ENCODE data around the gene CCDC154. TPM values are rescaled to one million over a fixed set of nuclear protein-coding genes. Genes with fewer than 3 reads are reported as not detected.

Gene CCDC154
- total RNA-seq, 1 donor from 2014 or later, result not detected

GRCh38 chr16:1451702-1452392, 7.5 kb upstream of the CCDC154 start:
- Histone ChIP-seq H3K79me2 (ENCODE audit: low read depth) (no peaks in the 10 kb centered on the region), H3K9me3 (ENCODE audit: low read depth) (no peaks in the 10 kb centered on the region), H3F3A (ENCODE audit: low read depth) (no peaks in the 10 kb centered on the region), H3K27ac (no peak overlapping the region), H2AFZ (replicated peaks) (no peak overlapping the region), H3K9ac (no peak overlapping the region), H3K4me3 (no peak overlapping the region), H3K36me3 (no peaks in the 10 kb centered on the region), H3K27me3 (no peaks in the 10 kb centered on the region), H3K4me1 (no peaks in the 10 kb centered on the region), H3K4me2 (no peak overlapping the region), H4K20me1 (ENCODE audit: low read depth) (no peaks in the 10 kb centered on the region)
- no peaks in the 10 kb centered on the region for H3K4me1 Mint-ChIP-seq
- no peak overlapping the region for H3K4me3 Mint-ChIP-seq
- peaks cover 3% of the 10 kb centered on the region for H3K27me3 Mint-ChIP-seq (ENCODE audit: insufficient read depth, low read depth)
- H3K27ac Mint-ChIP-seq, result peak overlapping the region; percentile 87
- no peak for DNase-seq (ENCODE audit: low spot score)
- TF ChIP-seq EZH2 (IDR thresholded peaks at IDR 0.05), result no peak
- no peak for TF ChIP-seq EZH2phosphoT487 (IDR thresholded peaks at IDR 0.05)
- no peak for TF ChIP-seq CTCF (IDR thresholded peaks at IDR 0.05)
- peaks cover 6% of the 10 kb centered on the region for H3K36me3 Mint-ChIP-seq
- H3K9me3 Mint-ChIP-seq, result no peaks in the 10 kb centered on the region

- Histone ChIP-seq H3K4me1 (no peaks in the 10 kb centered on the region), H3K4me3 (no peak overlapping the region), H4K20me1 (ENCODE audit: low read depth) (no peaks in the 10 kb centered on the region), H3K9me3 (ENCODE audit: low read depth) (no peaks in the 10 kb centered on the region), H3F3A (ENCODE audit: low read depth) (no peaks in the 10 kb centered on the region), H3K79me2 (ENCODE audit: low read depth) (no peaks in the 10 kb centered on the region), H3K27ac (no peak overlapping the region), H2AFZ (replicated peaks) (no peak overlapping the region), H3K9ac (no peak overlapping the region), H3K4me2 (no peak overlapping the region), H3K36me3 (no peaks in the 10 kb centered on the region), H3K27me3 (no peaks in the 10 kb centered on the region)
- H3K4me3 Mint-ChIP-seq, result no peak overlapping the region
- no peak overlapping the region for H3K27ac Mint-ChIP-seq
- H3K27me3 Mint-ChIP-seq (ENCODE audit: insufficient read depth, low read depth), result peaks cover 3% of the 10 kb centered on the region
- no peak for TF ChIP-seq EZH2 (IDR thresholded peaks at IDR 0.05)
- no peak for TF ChIP-seq EZH2phosphoT487 (IDR thresholded peaks at IDR 0.05)
- TF ChIP-seq CTCF (IDR thresholded peaks at IDR 0.05), result no peak
- H3K9me3 Mint-ChIP-seq, result no peaks in the 10 kb centered on the region
- no peak for DNase-seq (ENCODE audit: low spot score)
- peaks cover 6% of the 10 kb centered on the region for H3K36me3 Mint-ChIP-seq
- no peaks in the 10 kb centered on the region for H3K4me1 Mint-ChIP-seq
Measured at GRCh38 chr16:1450841-1451240, 6.5 kb upstream of the CCDC154 start.

GRCh38 chr16:1450218-1450617, 5.9 kb upstream of the CCDC154 start:
- Mint-ChIP-seq H3K27ac (no peak overlapping the region), H3K9me3 (no peaks in the 10 kb centered on the region), H3K4me3 (no peak overlapping the region), H3K27me3 (ENCODE audit: insufficient read depth, low read depth) (peaks cover 3% of the 10 kb centered on the region), H3K4me1 (no peaks in the 10 kb centered on the region), H3K36me3 (peaks cover 6% of the 10 kb centered on the region)
- Histone ChIP-seq H3K4me2 (no peak overlapping the region), H3K36me3 (no peaks in the 10 kb centered on the region), H2AFZ (replicated peaks) (no peak overlapping the region), H4K20me1 (ENCODE audit: low read depth) (no peaks in the 10 kb centered on the region), H3K27me3 (no peaks in the 10 kb centered on the region), H3K9ac (no peak overlapping the region), H3K79me2 (ENCODE audit: low read depth) (no peaks in the 10 kb centered on the region), H3K4me3 (no peak overlapping the region), H3K9me3 (ENCODE audit: low read depth) (no peaks in the 10 kb centered on the region), H3K27ac (no peak overlapping the region), H3F3A (ENCODE audit: low read depth) (no peaks in the 10 kb centered on the region), H3K4me1 (no peaks in the 10 kb centered on the region)
- DNase-seq (ENCODE audit: low spot score), result no peak
- TF ChIP-seq EZH2phosphoT487 (IDR thresholded peaks at IDR 0.05) (no peak), CTCF (IDR thresholded peaks at IDR 0.05) (no peak), EZH2 (IDR thresholded peaks at IDR 0.05) (no peak)
